Measurements from ENCODE around the gene NDUFAF8.

The NDUFAF8 gene

GRCh38 chr17:81240761-81241160 is 1.6 kb downstream of the NDUFAF8 start:
- DNase-seq = no peak

GRCh38 chr17:81241203-81241602 is 2.1 kb downstream of the NDUFAF8 start:
- no peak for DNase-seq

- peak; percentile 72 for DNase-seq
Measured at GRCh38 chr17:81241648-81242420, 2.7 kb downstream of the NDUFAF8 start.

GRCh38 chr17:81242421-81243332 is 3.6 kb downstream of the NDUFAF8 start:
- no peak for DNase-seq

- DNase-seq = no peak
Measured at GRCh38 chr17:81243333-81243664, 4.2 kb downstream of the NDUFAF8 start.

GRCh38 chr17:81244358-81245023 is 5.4 kb downstream of the NDUFAF8 start:
- DNase-seq = no peak

- peak; percentile 62 for DNase-seq
Measured at GRCh38 chr17:81245024-81245664, 6.0 kb downstream of the NDUFAF8 start.

GRCh38 chr17:81245665-81246342 is 6.7 kb downstream of the NDUFAF8 start:
- DNase-seq = peak; percentile 66

GRCh38 chr17:81246343-81246670 is 7.2 kb downstream of the NDUFAF8 start:
- no peak for DNase-seq

GRCh38 chr17:81246679-81247338 is 7.7 kb downstream of the NDUFAF8 start:
- DNase-seq = no peak

GRCh38 chr17:81247339-81247990 is 8.3 kb downstream of the NDUFAF8 start:
- no peak for DNase-seq

GRCh38 chr17:81248649-81249048 is 9.5 kb downstream of the NDUFAF8 start:
- DNase-seq = no peak

- DNase-seq = no peak
Measured at GRCh38 chr17:81249223-81250040, 10.3 kb downstream of the NDUFAF8 start.

GRCh38 chr17:81250286-81251093 is 11.4 kb downstream of the NDUFAF8 start:
- no peak for DNase-seq

- DNase-seq = peak; percentile 35
Measured at GRCh38 chr17:81251094-81251708, 12.1 kb downstream of the NDUFAF8 start.

GRCh38 chr17:81251709-81252301 is 12.7 kb downstream of the NDUFAF8 start:
- DNase-seq = peak; percentile 60

GRCh38 chr17:81252326-81252986 is 13.3 kb downstream of the NDUFAF8 start:
- DNase-seq = peak; percentile 43

GRCh38 chr17:81252987-81253329 is 13.8 kb downstream of the NDUFAF8 start:
- DNase-seq = no peak

Measured in eye (tissue), 1 donor.